H1 (cell line): ENCODE data around the gene TMA7. TPM values are rescaled to one million over a fixed set of nuclear protein-coding genes. Genes with fewer than 3 reads are reported as not detected.

Experiments
- CTCF ChIA-PET: fragments of 300-600 bp; sonication (Branson Sonifier 250); formaldehyde crosslinking; loops from one replicate; lab custom pipeline; 2021; ENCODE audit not compliant: partially characterized antibody; lab: Charles Lee
- POLR2A ChIA-PET: fragments of 300-600 bp; sonication (Branson Sonifier 250); formaldehyde crosslinking; loops from one replicate; lab custom pipeline; 2021; ENCODE audit warnings: inconsistent platforms; ENCODE audit not compliant: partially characterized antibody; lab: Charles Lee
- DNase-seq, 2 experiments: peaks; one replicate each; pipeline versions ENCODE4 v3.0.0 to v3.0.0-alpha.2; 2010 to 2022; ENCODE audit warnings: low spot score in 2 of 2, low read depth in 1 of 2, mixed read lengths in 1 of 2
- FAIRE-seq: peaks from 2 replicates; lab custom pipeline; 2011; peaks lifted over from hg19 to GRCh38; lab: Jason Lieb, UNC
- H2AFZ ChIP-seq: 2 replicates; pipeline ENCODE4 v1.8.1; 2012; ENCODE audit warnings: low read length, inconsistent platforms
- H2AK5ac ChIP-seq: 2 replicates; pipeline ENCODE4 v1.6.1; 2013; ENCODE audit warnings: low read depth, low read length
- H2BK120ac ChIP-seq: replicated peaks from 2 replicates; pipeline ENCODE3; 2013; ENCODE audit warnings: low read depth, low read length, inconsistent platforms
- H2BK12ac ChIP-seq: 2 replicates; pipeline ENCODE4 v1.6.1; 2013; ENCODE audit warnings: low read depth, low read length
- H2BK15ac ChIP-seq: 2 replicates; pipeline ENCODE4 v1.6.1; 2013; ENCODE audit warnings: low read length
- H2BK20ac ChIP-seq: 2 replicates; pipeline ENCODE4 v1.6.1; 2013; ENCODE audit warnings: low read length
- H2BK5ac ChIP-seq: 2 replicates; pipeline ENCODE4 v1.6.1; 2013; ENCODE audit warnings: low read depth, low read length
- H3K14ac ChIP-seq: 2 replicates; pipeline ENCODE4 v1.6.1; 2013; ENCODE audit warnings: inconsistent platforms; ENCODE audit not compliant: insufficient read length
- H3K18ac ChIP-seq: 2 replicates; pipeline ENCODE4 v1.6.1; 2013; ENCODE audit warnings: low read length; ENCODE audit errors: extremely low read depth
- H3K23ac ChIP-seq: 2 replicates; pipeline ENCODE4 v1.6.1; 2013; ENCODE audit warnings: inconsistent platforms; ENCODE audit not compliant: insufficient read length
- H3K23me2 ChIP-seq: 2 replicates; pipeline ENCODE4 v1.6.1; 2013; ENCODE audit warnings: low read depth, low read length
- H3K27ac ChIP-seq: 2 replicates; pipeline ENCODE4 v1.6.1; 2011; ENCODE audit warnings: low read depth, low read length, inconsistent platforms
- H3K27me3 ChIP-seq, 4 experiments: replicated peaks in 1 of 4; 1 replicate in 1 of 4; 2 replicates in 3 of 4; pipeline versions ENCODE4 v1.6.1 to v1.8.1; 2011 to 2013; ENCODE audit warnings: low read length in 3 of 4, mild to moderate bottlenecking in 3 of 4, inconsistent platforms in 2 of 4, mixed read lengths in 2 of 4, moderate library complexity in 1 of 4; ENCODE audit not compliant: control insufficient read depth in 3 of 4, insufficient read depth in 3 of 4; ENCODE audit errors: extremely low read depth in 1 of 4
- H3K36me3 ChIP-seq, 4 experiments: 2 replicates each; pipeline versions ENCODE4 v1.6.1 to v1.8.1; 2011 to 2013; ENCODE audit warnings: mild to moderate bottlenecking in 4 of 4, low read length in 3 of 4, moderate library complexity in 2 of 4, control low read depth in 1 of 4, inconsistent platforms in 1 of 4; ENCODE audit not compliant: insufficient read depth in 4 of 4, control insufficient read depth in 2 of 4
- H3K4ac ChIP-seq: replicated peaks from 2 replicates; pipeline ENCODE3; 2013; ENCODE audit warnings: low read length, low read depth, mixed read lengths, inconsistent platforms; ENCODE audit not compliant: insufficient read length
- H3K4me1 ChIP-seq, 4 experiments: replicated peaks in 1 of 4; 1 replicate in 1 of 4; 2 replicates in 3 of 4; pipeline versions ENCODE4 v1.6.1 to v1.8.1; 2011 to 2013; ENCODE audit warnings: low read length in 3 of 4, inconsistent platforms in 2 of 4, mixed read lengths in 1 of 4; ENCODE audit not compliant: insufficient read depth in 4 of 4, control insufficient read depth in 3 of 4
- H3K4me2 ChIP-seq, 2 experiments: 2 replicates each; pipeline versions ENCODE4 v1.6.1 to v1.8.1; 2011 to 2013; ENCODE audit warnings: low read depth in 2 of 2, low read length in 2 of 2, control low read depth in 1 of 2, inconsistent platforms in 1 of 2, mild to moderate bottlenecking in 1 of 2; ENCODE audit not compliant: insufficient read depth in 1 of 2
- H3K4me3 ChIP-seq, 4 experiments: fragments of 200-600, 300-600 bp in 1 of 4; sonication (generic), shearing (Covaris generic), sonication (Bioruptor Twin) in 1 of 4; 2 replicates each; pipeline versions ENCODE4 v1.5.1 to v1.8.1; 2011 to 2016; ENCODE audit warnings: low read length in 4 of 4, low read depth in 3 of 4, control low read depth in 2 of 4, inconsistent platforms in 2 of 4, mild to moderate bottlenecking in 2 of 4, mixed read lengths in 1 of 4, moderate library complexity in 1 of 4; ENCODE audit not compliant: insufficient read depth in 2 of 4; ENCODE audit errors: extremely low read depth in 1 of 4
- H3K56ac ChIP-seq: replicated peaks from 2 replicates; pipeline ENCODE3; 2013; ENCODE audit warnings: low read depth, mild to moderate bottlenecking, mixed read lengths, low read length, inconsistent platforms; ENCODE audit not compliant: insufficient read length
- H3K79me1 ChIP-seq: 2 replicates; pipeline ENCODE4 v1.6.1; 2013; ENCODE audit warnings: low read depth, low read length, control low read depth
- H3K79me2 ChIP-seq, 2 experiments: 2 replicates each; pipeline versions ENCODE4 v1.6.1 to v1.8.1; 2012 to 2013; ENCODE audit warnings: low read length in 2 of 2, mild to moderate bottlenecking in 2 of 2, inconsistent platforms in 1 of 2; ENCODE audit not compliant: insufficient read depth in 2 of 2, control insufficient read depth in 1 of 2
- H3K9ac ChIP-seq, 4 experiments: replicated peaks in 1 of 4; 1 replicate in 1 of 4; 2 replicates in 3 of 4; pipeline versions ENCODE4 v1.6.1 to v1.8.1; 2011 to 2013; ENCODE audit warnings: low read depth in 3 of 4, low read length in 3 of 4, control low read depth in 2 of 4, mild to moderate bottlenecking in 2 of 4, moderate library complexity in 2 of 4, inconsistent platforms in 1 of 4; ENCODE audit errors: extremely low read depth in 1 of 4
- H3K9me3 ChIP-seq, 2 experiments: 2 replicates each; pipeline versions ENCODE4 v1.6.1 to v1.8.1; 2012 to 2013; ENCODE audit warnings: mild to moderate bottlenecking in 2 of 2, moderate library complexity in 2 of 2, control low read depth in 1 of 2, inconsistent platforms in 1 of 2, low read depth in 1 of 2, low read length in 1 of 2, mixed read lengths in 1 of 2; ENCODE audit not compliant: insufficient read depth in 2 of 2
- H4K20me1 ChIP-seq, 2 experiments: replicated peaks in 1 of 2; 2 replicates each; pipeline versions ENCODE3 to v1.8.1; 2011 to 2013; ENCODE audit warnings: inconsistent platforms in 2 of 2, low read length in 2 of 2, mild to moderate bottlenecking in 1 of 2; ENCODE audit not compliant: insufficient read depth in 2 of 2, control insufficient read depth in 1 of 2
- H4K5ac ChIP-seq: 2 replicates; pipeline ENCODE4 v1.6.1; 2013; ENCODE audit warnings: low read length, low read depth, mixed read lengths, inconsistent platforms; ENCODE audit not compliant: insufficient read length
- H4K8ac ChIP-seq: 2 replicates; pipeline ENCODE4 v1.8.0; 2013; ENCODE audit warnings: mild to moderate bottlenecking, moderate library complexity, low read length, inconsistent platforms; ENCODE audit not compliant: insufficient read depth; ENCODE audit errors: extremely low read depth
- H4K91ac ChIP-seq: replicated peaks from 2 replicates; pipeline ENCODE3; 2013; ENCODE audit warnings: low read length, mixed read lengths, inconsistent platforms; ENCODE audit not compliant: insufficient read length
- CREB1 ChIP-seq: IDR thresholded peaks from 2 replicates; pipeline ENCODE4 v1.6.1; 2012; ENCODE audit warnings: inconsistent platforms
- CTCF ChIP-seq, 3 experiments: IDR thresholded peaks; 1 replicate in 2 of 3; 2 replicates in 1 of 3; pipeline versions ENCODE4 v1.5.1 to v1.6.1; 2011; ENCODE audit warnings: low read length in 3 of 3, mild to moderate bottlenecking in 3 of 3, inconsistent platforms in 2 of 3, low read depth in 1 of 3, moderate library complexity in 1 of 3; ENCODE audit not compliant: insufficient read depth in 1 of 3; ENCODE audit errors: control extremely low read depth in 1 of 3
- JUN ChIP-seq: IDR thresholded peaks from 2 replicates; pipeline ENCODE4 v1.6.1; 2011; ENCODE audit warnings: low read depth, mild to moderate bottlenecking, improper control_type of control experiment, low read length
- MAX ChIP-seq: IDR thresholded peaks from 2 replicates; pipeline ENCODE4 v1.6.1; 2012; ENCODE audit warnings: inconsistent platforms
- RAD21 ChIP-seq, 2 experiments: IDR thresholded peaks in 1 of 2; conservative IDR thresholded peaks in 1 of 2; 2 replicates each; pipeline ENCODE4 v1.6.1; 2011; ENCODE audit warnings: low read depth in 2 of 2, low read length in 2 of 2, improper control_type of control experiment in 1 of 2, inconsistent platforms in 1 of 2, mild to moderate bottlenecking in 1 of 2, moderate library complexity in 1 of 2
- TAF7 ChIP-seq: optimal IDR thresholded peaks from 2 replicates; pipeline ENCODE3; 2011; ENCODE audit warnings: low read depth, mild to moderate bottlenecking, inconsistent platforms, low read length, moderate library complexity, borderline replicate concordance
- WGBS, 2 experiments: shearing (Covaris generic) in 1 of 2; methylation state at CpG; one replicate each; pipeline versions ENCODE4 v1.1.6 to v1.1.7; 2013 to 2015; ENCODE audit warnings: low lambda C conversion rate in 2 of 2, mixed read lengths in 2 of 2, inconsistent platforms in 1 of 2, low coverage in 1 of 2, missing lambda C conversion rate in 1 of 2; ENCODE audit not compliant: insufficient replicate concordance in 2 of 2, insufficient coverage in 1 of 2, insufficient read length in 1 of 2; ENCODE audit errors: extremely low coverage in 1 of 2, missing lambda C conversion rate in 1 of 2; 5-methylcytosine and 5-hydroxymethylcytosine counted together
- polyA plus RNA-seq, 7 experiments: library from polyadenylated mRNA; depleted of rRNA in 3 of 7; stranded (reverse) in 5 of 7; unstranded in 2 of 7; fragments of >200 nt in 5 of 7; fragments of 200-250 nt in 2 of 7; gene quantifications; 1 replicate in 5 of 7; 2 replicates in 1 of 7; 4 replicates in 1 of 7; pipeline versions ENCODE4 v1.2.1 to v1.2.3, GENCODE V29; 2011 to 2013; ENCODE audit warnings: missing spikeins in 2 of 7, mixed read lengths in 2 of 7
- total RNA-seq: library from RNA; stranded (reverse); fragmentation: NEBNext Ultra II Directional; extraction: Animal tissue kit (Norgen Biotek cat#: 25700); gene quantifications from 2 replicates; pipeline ENCODE4 v1.2.1, GENCODE V29; 2021

The TMA7 gene
- total and polyA plus RNA-seq, 2 of the 8 experiments (the other 6 are each of a cell fraction or from before 2014, with no cell fraction given): 138 to 305 TPM

GRCh38 chr3:48432411-48433371, 7.4 kb upstream of the TMA7 start:
- Histone ChIP-seq H3K36me3 (peaks cover 4 to 26% (median 12%) of the 10 kb centered on the region in 4 experiments; a peak in 6 of 8 replicates), H3K9me3 (no peaks in the 10 kb centered on the region), H4K20me1 (peaks cover 2 to 4% of the 10 kb centered on the region in 2 experiments), H3K23me2 (peaks cover 6% of the 10 kb centered on the region; the same call in 1 of the 2 replicates), H3K23ac (no peak overlapping the region), H3K18ac (no peak overlapping the region), H3K79me1 (peaks cover 4% of the 10 kb centered on the region), H2BK12ac (no peak overlapping the region), H3K56ac (no peak overlapping the region), H3K27me3 (no peaks in the 10 kb centered on the region), H2BK120ac (peak overlapping the region; percentile 1), H2BK20ac (no peak overlapping the region), H4K8ac (no peak overlapping the region), H3K9ac (no peak overlapping the region; a peak in 2 of 7 replicates), H2AFZ (no peak overlapping the region), H3K4me2 (no peak overlapping the region), H2AK5ac (no peak overlapping the region; the same call in 1 of the 2 replicates), H3K27ac (peak overlapping the region; percentile 42), H2BK15ac (0 out of 2 replicates have a peak overlapping the region, but pooled peaks have one; percentile 8), H3K14ac (no peak overlapping the region), H4K91ac (no peak overlapping the region), H4K5ac (no peak overlapping the region), H3K4ac (peak overlapping the region; percentile 15), H3K4me1 (peaks cover 7 to 18% (median 14%) of the 10 kb centered on the region in 4 experiments), H2BK5ac (peak overlapping the region; percentile 37; the same call in 1 of the 2 replicates), H3K79me2 (peaks cover 8 to 33% of the 10 kb centered on the region in 2 experiments), H3K4me3 (no peak overlapping the region)
- POLR2A ChIA-PET: interaction anchor here (0.6 to 31.5 kb wide), 12 partner anchors 10 to 891 kb away, joined by 3 to 650 read pairs (median 4); partner anchors contain the start of genes ATRIP, CCDC51, TMA7 and ZNF589
- 85% methylated on average over 16 of the region's 16 CpGs; no CpG with 5 or more reads in 1 of the 2 experiments for WGBS, 2 experiments
- peak; percentile 55 for FAIRE-seq
- CTCF ChIA-PET: interaction anchor here (0.6 to 7.7 kb wide), 43 partner anchors 10 to 509 kb away, joined by 3 to 220 read pairs (median 4); partner anchors contain the start of genes ATRIP, FBXW12 and SHISA5
- DNase-seq: no peak
- TF ChIP-seq CREB1 (0 out of 2 replicates have a peak, but pooled peaks have one; percentile 49), TAF7 (no peak), MAX (peak; percentile 38; the same call in 1 of the 2 replicates), CTCF (IDR thresholded peaks at IDR 0.05; ENCODE audit: control extremely low read depth in 1 of 3, insufficient read depth in 1 of 3, low read depth in 1 of 3, low read length in 3 of 3) (peak in 2 of 3 experiments; percentile 43 to 73; a peak in 3 of 4 replicates), JUN (no peak), RAD21 (IDR thresholded peaks at IDR 0.05 in 1 of 2, conservative IDR thresholded peaks at IDR 0.05 in 1 of 2; ENCODE audit: low read depth in 2 of 2, low read length in 2 of 2) (peak; percentile 29 to 44)
